Measurements from ENCODE around the gene TUBGCP2.

Gene TUBGCP2

GRCh38 chr10:133261726-133262325, 46.8 kb downstream of the TUBGCP2 start:
- TF ChIP-seq CTCF (IDR thresholded peaks at IDR 0.05; ENCODE audit: borderline replicate concordance, control extremely low read depth, extremely low read depth, insufficient read depth, missing control alignments), result no peak
- in situ Hi-C loops (cut with MboI; ENCODE audit: low sequenced_read_pairs, unreplicated experiment), result no loop called here
- DNase-seq (ENCODE audit: low spot score), result peak; percentile 97

DNA sequence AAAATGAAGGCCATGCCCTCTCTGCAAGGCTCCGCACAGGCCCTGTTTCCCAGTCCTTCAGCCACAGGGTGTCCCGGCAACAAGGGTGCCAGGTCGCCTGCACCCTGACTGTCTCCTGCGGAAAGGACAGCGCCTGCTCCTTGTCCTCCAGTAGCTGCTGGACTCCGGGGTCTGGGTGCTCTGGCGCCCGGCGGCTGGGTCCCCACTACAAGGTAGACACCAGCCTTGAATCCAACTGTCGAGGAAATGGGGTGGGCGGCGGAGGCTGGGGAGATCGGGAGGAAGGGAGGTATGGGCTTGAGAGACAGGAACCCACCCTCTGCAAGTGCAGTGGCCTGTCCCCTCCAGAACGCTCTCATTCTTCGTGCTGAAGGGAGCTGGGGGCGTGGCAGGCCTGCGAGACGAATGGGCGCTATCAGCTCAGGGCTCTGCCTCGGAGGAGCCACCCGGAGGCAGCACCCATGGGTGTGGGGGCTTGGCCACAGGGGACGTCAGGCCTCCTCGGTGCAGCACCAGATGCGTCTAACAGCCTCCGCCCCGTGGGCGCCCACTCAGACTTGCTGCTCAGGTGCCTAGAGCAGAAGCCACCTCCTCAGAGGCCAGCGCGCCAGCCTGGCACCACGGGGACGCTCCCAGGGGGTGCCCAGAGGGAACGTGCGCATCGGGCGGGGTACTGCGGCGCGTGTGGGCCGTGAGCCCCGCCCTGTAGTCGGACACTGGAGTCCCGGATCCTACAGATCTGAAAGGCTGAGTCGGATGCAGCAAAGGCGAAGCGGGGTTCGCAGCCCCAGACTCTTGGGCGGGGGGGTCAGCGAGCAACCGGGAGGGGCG, 47.6 kb downstream of the TUBGCP2 start:
- in situ Hi-C loops (cut with MboI; ENCODE audit: low sequenced_read_pairs, unreplicated experiment), result no loop called here
- TF ChIP-seq CTCF (IDR thresholded peaks at IDR 0.05; ENCODE audit: borderline replicate concordance, control extremely low read depth, extremely low read depth, insufficient read depth, missing control alignments), result no peak
- peak; percentile 81 for DNase-seq (ENCODE audit: low spot score)

GRCh38 chr10:133259602-133259989, 49.1 kb downstream of the TUBGCP2 start:
- no peak for DNase-seq (ENCODE audit: low spot score)
- no peak for TF ChIP-seq CTCF (IDR thresholded peaks at IDR 0.05; ENCODE audit: borderline replicate concordance, control extremely low read depth, extremely low read depth, insufficient read depth, missing control alignments)
- in situ Hi-C loops (cut with MboI; ENCODE audit: low sequenced_read_pairs, unreplicated experiment), result no loop called here

- no peak for DNase-seq (ENCODE audit: low spot score)
- no peak for TF ChIP-seq CTCF (IDR thresholded peaks at IDR 0.05; ENCODE audit: borderline replicate concordance, control extremely low read depth, extremely low read depth, insufficient read depth, missing control alignments)
- in situ Hi-C loops (cut with MboI; ENCODE audit: low sequenced_read_pairs, unreplicated experiment), result no loop called here
These were observed 49.7 kb downstream of the TUBGCP2 start for GRCh38 chr10:133258818-133259601.

GRCh38 chr10:133258066-133258817, 50.4 kb downstream of the TUBGCP2 start:
- no peak for DNase-seq (ENCODE audit: low spot score)
- no peak for TF ChIP-seq CTCF (IDR thresholded peaks at IDR 0.05; ENCODE audit: borderline replicate concordance, control extremely low read depth, extremely low read depth, insufficient read depth, missing control alignments)
- in situ Hi-C loops (cut with MboI; ENCODE audit: low sequenced_read_pairs, unreplicated experiment), result no loop called here

Measured in GM13976 (cell line).